Daoy (cell line): ENCODE results near the gene MPPED2. TPM values are rescaled to one million over a fixed set of nuclear protein-coding genes. Genes with fewer than 3 reads are reported as not detected.

ENCODE experiments used
- DNase-seq: peaks from one replicate; pipeline ENCODE4 v3.0.0-alpha.2; 2015; ENCODE audit warnings: low read depth
- total RNA-seq: library from RNA; depleted of rRNA; stranded (reverse); fragments of >200 nt; shearing (Covaris generic); gene quantifications from 2 replicates; pipeline ENCODE4 v1.2.3, GENCODE V29; 2014

The MPPED2 gene
- total RNA-seq, 1 experiment from 2014 or later, result 0.74 TPM

DNA sequence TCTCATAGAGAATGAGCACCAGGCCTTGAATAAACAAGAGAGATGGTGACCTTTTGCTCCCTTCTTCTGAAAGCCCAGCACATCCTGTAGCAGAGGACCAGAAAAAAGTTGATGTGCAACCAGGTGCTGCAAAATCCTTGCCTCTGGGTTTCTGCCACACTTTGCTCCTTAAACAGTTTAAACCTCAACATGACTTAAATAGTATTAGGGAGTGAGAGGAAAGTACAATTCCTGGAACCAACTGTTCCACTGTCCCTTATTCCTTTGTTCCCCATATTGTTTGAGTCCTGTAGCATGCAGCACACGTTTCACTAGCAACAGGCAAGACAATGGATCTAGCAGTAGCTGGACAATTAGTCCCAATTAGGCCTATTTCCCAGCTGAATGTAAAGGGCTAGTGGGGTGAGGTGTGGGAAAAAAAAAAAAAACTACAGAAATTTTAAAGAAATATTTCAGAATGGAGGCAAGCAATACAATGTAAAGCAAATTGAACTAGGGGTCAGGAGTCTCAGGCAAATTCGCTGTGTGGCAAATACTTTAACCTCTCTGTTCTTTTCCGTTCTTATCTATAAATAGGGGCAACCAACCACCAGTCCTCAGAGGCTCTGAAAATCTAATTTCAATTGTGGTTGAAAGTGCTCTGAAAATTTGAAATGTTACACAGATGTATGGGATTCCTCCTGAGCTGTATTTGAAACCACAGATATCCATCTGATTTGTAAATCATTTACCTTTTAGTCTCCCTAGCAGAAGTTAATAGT lies 6.6 kb downstream of the MPPED2 start:
- DNase-seq, result no peak

DNA sequence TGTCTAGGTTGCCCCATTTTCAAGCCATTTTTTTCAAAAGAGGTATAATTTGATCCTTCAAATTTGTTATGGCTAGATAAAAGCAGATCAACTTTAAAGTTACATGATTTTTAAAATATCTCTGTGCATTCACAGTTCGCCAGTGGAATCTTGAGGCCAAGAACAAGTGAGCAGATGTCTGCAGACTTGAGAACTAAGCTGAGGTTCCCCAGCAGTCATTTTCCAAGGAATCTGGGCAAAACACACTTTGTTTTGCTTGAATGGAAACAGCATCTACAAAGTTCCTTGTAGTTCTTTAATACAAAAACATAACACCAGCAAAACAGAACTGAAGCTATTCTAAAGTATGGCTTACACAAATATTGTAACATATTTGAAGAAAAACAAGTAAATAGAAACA lies 7.7 kb downstream of the MPPED2 start:
- DNase-seq, result no peak

DNA sequence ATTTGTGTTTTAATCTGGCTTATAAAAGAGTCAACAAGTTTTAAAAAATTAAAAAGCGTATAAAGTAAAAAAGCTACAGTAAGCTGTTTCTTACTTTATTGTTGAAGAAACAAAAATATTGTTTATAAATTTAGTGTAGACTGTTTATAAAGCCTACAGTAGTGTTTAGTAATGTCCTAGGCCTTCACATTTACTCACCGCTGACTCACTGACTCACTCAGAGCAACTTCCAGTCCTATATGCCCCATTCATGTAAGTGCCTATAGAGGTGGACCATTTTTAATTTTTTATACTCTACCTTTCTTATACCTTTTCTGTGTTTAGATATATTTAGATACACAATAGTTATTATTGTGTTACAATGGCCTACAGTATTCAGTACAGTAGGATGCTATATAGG lies 12.2 kb downstream of the MPPED2 start:
- peak; percentile 12 for DNase-seq

DNA sequence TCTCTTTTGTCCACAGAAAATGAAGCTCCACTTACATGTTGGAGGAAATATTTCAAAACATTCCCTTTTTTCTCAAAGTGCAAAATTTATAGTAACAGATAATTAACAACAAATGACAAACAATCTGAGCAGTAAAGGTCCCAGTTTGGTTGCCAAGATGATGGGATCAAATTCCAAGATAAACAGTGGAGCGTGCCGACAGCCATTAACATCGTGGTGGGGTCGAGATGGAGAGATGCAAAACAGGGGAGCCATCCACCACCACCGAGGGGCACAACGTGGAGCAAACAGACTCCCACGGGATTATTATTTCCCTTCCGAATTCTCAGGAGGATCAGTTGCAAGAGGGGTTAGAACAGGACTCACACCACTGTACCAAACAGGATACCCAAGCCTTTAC lies 17.2 kb downstream of the MPPED2 start:
- DNase-seq, result no peak

DNA sequence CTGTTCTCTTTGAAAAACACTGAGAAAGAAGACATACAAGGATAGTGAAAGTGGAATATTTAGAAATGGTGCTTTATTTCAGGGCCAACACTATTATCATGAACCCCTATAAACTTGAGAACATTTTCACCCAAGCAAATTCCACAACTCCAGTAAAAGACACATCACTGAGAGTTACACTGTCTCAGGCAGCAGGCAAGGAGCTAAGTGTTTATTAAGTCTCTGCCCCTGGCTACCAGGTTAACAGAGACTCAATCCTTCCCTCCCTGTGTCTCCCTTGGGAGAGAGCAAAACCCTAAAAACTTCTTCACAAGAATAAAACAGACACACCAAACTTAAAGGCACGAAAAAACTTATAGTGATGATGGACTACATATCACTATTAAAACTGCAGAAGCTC lies 18.5 kb downstream of the MPPED2 start:
- no peak for DNase-seq

DNA sequence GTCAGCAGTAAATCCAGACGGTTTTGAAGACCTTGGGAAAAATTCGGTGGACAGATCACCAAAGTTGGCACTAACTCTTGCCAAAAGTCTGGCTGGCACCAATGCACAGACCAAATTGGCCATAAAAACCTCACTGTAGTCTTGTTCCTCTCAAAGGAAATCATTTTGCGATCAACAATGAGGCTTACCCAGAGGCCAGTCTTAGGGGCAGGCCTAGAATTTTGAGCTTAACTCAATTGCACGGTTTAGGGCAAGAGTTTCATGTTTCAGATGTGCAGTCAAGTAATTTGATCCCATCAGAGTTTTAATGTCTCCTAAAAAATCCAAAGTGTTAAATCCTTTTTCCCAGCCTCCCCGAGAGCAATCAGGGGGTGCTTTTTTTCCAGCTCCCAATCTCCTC lies 19.0 kb downstream of the MPPED2 start:
- no peak for DNase-seq

DNA sequence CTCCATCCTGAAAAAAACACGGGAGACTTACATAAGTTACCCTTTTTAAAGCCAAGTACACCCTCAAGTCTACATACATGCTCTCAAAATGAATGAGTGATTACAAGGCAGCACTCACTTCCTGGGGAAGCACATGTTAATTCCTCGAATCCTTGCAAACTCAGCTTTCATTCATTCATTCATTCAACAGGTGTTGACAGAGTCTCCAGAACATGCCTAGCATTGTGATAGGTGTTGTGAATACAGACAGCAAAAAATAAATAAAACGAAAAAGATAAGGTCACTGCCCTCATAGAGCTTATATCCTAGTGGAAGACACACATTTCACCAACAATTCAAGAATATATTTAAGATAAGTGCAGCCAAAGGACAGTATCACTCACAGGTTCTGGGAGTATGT lies 19.7 kb downstream of the MPPED2 start:
- DNase-seq, result no peak

DNA sequence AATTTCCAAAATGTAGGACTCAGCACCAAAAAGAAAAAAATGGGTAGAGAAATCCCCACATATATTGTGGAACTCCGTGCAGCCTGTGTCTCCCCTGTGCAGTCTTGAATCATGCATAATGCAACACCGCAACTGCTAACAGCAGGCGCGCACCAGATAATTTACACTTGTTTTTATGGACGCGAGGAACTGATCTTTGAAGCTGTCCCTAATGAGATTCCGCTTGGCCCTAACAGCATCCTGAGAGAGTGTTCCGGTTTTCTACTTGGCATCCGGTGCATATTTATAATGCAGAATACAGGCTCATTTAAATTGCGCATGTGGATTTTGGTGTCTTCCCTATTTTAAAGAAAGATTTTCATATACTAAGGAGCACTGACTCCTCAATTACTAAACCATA lies 21.1 kb downstream of the MPPED2 start:
- no peak for DNase-seq

DNA sequence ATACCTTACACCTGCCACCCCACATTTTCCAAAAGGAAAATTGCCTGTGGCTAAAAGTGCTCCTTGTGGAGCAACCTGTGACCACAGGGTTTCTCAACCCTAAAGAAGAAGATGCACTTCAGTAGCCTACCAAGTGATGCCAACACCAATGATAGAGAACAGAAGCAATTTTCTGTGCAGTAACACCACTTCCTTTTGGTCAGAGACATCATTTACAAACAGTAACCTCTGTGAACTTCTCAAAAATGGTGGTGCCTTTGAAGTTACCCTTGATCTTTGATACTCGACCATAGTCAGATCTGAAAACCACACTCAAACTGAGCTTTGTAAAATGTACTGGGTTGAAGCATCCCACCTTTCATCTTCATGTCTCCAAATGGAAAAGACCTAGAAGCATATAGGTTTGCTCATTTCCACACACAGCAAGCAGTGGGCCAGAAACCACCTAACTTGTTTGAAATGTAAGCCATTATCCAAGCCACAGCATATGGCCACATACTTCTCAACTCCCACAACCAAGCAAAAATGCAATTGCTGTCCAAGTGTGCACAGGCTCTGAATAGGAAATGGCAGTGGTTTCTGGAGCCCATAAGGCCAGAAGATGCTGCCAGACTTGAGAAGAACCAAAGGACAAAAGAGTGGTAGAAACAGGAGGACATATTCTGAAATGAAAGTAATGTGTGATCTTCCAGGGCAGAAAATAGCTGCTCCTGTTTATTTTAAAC lies 24.3 kb downstream of the MPPED2 start:
- DNase-seq, result no peak

DNA sequence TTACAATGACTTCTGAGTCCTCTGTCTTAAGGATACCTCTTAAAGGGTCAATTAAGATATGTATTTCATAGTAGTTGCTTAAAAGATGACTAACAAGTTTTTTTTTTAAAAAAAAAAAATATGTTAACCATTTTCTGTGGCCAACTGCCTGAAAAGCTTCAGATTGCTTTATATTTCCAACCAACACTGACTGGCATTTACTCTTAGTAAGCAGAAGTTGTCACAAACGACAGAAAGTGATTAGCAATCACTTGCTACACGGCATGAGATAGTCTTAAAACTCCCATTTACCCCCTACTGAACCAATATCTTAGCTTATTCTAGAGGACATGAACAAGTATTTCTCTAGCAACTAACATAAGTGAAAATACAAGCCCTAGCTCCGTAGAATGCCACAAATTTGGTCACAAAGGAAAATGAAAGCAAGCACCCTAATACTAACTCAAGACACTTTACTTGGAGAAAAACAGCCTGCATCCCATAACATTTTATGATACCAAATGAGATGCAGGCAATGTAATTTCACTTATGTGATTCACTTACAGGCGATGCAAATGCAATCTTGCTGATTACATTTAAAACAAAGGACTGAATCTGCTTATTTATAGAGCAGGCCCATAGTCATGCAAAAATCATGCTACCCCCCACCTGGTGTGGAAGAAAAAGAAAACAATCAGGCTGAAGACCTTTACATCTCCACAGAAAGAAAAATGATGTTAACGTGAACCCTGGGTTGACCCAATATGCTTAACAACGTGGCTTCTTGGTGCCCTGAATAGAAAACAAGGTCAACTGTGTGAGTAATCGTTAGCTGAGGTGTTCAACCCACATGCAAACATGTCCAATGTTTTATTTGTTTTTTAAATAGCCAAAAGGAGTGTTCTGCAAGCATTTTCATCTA lies 25.7 kb downstream of the MPPED2 start:
- no peak for DNase-seq

DNA sequence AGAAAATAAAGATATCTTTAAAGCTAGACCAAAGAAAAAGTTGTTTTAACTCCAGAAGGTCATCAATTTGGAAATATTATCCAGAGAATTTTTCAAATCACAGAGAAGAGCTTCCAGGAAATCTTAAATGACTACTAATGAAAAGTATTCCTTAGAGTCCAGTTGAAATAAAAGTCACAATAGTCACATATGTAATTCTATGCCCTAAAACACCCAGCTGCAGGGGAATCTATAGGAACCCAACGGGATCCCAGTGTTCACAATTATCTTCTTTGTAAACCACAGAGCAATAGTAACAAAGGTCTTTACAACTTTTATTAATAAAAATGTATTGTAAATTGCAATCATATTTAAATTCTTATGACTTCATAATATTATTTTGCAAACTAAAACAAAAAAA lies 27.1 kb downstream of the MPPED2 start:
- DNase-seq, result no peak

DNA sequence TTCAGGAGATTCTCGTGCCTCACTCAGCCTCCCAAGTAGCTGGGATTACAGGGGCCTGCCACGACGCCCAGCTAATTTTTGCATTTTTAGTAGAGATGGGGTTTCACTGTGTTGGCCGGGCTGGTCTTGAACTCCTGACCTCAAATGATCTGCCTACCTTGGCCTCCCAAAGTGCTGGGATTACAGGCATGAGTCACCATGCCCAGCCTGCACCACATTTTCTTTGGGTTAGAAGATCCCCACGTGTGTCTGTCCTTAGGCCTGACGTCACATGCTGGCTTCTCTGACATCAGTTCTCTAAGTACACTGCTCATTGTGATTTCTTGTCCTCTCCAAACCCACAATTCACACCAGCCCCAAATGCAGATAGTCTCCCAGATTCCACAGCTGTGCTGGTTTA lies 31.6 kb downstream of the MPPED2 start:
- peak; percentile 8 for DNase-seq

DNA sequence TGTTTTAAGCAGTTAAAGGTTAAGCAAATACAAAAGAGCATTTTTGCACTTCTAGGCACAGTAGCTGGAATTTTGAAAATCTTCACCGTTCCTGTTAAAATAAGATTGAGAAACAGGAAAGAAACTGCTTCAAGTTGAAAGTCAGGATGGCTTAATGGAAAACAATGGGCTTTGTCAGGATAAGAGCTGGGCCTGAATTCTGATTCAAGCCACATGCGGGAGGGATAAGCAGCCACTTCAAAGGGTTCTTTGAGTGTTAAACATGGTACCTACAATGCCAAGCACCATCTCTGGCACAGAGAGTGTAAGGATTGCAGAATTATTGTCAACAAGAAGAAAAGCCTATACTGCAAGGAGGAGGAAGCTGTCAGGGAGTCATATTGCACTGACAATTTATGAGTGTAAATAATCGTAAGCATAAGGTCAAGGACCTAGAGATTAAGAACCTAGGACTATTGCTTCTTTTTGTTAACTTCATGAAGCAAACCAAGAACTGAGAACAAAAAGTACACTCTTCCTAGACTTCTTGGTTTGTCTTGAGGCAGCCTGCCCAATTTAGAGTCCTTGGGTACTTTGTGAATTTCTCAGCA lies 32.5 kb downstream of the MPPED2 start:
- no peak for DNase-seq

DNA sequence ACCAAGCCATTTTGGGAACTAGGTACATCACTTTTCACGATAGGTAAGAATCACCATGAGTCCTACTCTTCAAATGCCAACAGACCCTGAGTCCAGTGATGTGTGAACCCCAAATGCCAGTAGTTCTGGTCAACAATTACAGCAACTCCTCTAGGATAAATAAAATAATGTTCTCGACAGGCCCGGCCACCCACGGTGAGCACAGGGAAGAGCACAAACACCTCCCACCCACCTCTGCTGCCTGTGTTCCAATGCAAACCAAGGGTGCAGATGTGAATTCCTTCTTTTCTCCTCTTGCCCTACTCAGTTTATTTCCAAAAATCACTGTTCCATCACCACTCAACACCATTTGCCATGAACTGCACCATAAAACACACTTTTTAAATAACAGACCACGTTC lies 33.3 kb downstream of the MPPED2 start:
- DNase-seq, result no peak

DNA sequence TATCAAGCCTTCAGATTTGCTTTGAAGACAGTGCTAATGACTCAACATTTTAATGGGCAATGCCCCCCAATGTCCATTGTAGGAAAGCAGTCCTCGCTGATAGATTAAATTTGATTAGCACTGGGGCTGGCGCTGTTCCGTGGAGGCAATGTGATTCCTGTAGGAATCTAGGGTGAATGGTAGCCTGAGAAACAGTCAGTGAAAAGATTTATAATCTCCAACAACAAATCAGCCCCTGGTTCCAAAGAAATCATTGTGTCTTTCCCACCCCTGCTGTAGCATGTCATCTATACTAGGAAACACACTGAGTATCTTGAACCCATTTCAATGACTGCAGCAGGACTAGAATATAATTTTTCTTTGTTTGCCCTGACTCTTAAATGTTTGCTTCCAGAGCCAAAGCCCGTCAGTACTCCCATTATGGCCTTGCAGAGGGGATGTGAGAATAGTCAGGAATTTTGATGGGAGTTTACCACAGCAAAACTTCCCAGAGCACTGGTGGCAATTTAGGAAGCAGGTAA lies 36.1 kb downstream of the MPPED2 start:
- DNase-seq, result no peak

DNA sequence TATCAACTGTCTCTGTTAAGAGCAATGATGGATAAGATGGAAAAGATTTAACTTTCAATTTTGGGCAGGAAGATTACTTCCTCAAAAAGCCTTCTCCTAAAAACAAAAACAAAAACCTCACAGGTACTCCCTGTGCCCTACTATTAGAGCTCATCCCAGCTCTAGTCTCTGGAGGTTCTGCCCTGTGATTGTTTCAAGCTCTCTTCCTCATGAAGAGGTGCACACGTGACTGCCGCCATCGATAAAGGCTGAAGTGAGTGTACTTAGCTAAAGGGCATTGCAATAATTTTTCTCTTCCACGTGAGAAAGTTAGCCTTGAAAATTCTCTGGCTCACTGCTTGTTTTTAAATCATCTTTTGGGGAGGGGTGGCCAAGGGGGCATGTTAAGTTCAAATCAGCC lies 36.6 kb downstream of the MPPED2 start:
- DNase-seq, result no peak

DNA sequence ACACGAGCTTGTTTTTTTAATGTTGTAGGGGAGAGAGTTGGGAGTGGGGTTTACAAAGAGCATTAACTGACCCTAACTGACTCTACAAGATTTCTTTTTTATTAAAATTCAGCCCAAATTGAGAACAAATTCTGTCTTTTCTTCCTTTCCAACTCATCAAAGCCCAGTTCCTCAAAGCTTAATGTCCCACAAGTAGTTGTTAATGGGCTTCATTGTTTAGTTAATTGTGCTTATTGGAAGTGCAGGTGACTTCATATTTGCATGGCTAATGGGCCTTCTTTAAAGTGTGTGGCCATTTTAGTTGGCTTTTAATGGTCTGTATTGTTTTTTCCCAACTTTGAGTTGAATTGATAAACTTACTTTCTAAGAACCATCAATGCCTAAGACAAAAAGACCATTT lies 39.8 kb downstream of the MPPED2 start:
- DNase-seq, result no peak

DNA sequence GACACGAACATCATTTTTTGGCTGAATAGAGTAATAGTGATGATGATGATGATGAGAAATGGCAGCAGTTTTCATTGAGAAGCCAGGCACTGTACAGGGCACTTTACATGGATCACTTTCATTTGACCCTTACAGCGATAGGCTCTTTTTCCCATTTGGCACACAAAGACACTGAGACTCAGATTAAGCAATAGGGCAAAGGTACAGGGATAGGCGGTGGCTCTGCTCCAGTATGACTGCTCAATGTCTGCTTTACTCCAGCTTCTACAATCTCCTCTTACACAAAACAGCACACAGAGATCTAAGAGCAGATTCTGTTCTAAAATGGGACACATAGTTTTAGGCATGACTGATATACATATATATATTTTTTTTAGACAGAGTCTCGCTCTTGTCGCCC lies 40.6 kb downstream of the MPPED2 start:
- DNase-seq, result no peak

DNA sequence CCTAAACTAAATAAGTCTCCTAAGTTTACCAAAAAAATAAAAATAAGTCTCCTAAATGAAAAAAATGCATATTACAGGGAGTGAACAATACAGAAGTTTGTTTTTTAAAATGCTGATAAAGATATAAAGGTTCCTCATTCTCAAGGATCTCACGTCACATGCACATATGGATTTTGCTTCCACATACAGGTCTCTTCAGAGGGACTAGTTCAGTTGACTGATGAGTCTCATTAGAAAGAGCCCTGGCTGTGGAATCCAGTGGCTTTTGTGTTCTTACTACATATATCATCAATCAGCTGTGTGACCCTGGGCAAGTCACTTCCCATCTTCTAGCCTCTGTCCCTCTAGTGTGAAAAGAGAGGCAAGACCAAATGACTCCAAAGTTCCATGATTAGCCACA lies 43.1 kb downstream of the MPPED2 start:
- DNase-seq, result no peak

DNA sequence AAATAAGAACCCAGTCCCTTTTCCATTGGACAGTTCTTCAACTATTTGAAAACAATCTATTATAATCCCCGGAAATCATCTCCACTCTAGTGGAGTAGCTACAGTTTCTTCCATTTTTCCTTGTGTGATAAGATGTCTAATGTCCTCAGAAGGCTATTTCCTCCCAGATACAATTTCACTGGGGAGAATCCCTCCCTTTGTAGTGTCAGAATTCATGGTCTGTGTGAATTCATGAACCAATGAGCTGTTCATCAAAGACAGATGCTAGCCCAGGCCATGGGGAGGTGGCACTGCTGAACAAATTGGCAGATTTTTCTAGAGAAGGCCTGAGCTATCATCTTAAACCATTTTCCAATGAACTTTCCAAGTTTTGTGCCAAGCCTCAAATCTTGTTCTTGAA lies 45.4 kb downstream of the MPPED2 start:
- no peak for DNase-seq

DNA sequence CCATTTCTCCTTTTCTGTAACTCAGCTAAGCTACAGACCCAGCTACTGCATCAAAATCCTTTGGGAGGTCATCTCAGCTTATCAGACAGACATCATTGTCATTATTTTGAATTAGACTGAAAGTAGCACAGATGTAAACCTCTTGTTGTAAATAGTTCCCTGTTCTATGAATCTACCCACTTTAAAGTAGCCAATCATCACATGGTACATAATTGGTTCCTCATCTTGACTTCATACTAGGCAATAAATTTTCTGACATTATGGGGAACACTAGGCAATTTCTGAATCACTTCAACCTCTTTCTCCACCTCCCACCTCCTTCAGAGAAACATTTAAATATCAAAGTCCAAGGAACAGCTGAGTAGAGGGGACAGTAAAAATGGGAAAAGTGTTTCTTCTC lies 47.9 kb downstream of the MPPED2 start:
- DNase-seq, result no peak

DNA sequence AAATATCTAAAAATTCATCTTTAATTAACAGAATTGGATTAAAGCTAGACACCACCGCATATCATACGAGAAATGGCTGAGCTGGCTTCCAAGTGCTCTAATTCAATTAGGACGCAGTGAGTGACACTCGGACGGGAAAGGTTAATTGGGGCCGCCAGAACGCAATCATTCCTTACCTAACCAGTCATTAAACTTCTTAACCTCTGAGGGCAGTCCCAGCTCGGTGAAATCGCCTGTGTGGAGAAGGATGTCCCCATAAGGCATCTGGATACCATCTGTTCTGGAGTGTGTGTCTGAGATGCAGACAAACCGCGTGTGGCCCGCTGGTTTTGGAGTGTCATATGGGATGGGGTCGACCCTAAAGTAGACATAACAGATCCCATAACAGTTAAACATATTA lies 50.3 kb downstream of the MPPED2 start:
- DNase-seq, result no peak
